GM12891 (cell line): ENCODE data around the gene ALCAM.
"Not testable (repeated sequence)": the region's sequence is repeated elsewhere in the genome, so short reads cannot be mapped to it uniquely, and the experiment has no call there.

Source experiments
- DNase-seq: peaks from one replicate; pipeline ENCODE4 v3.0.0; 2011; ENCODE audit warnings: low spot score; ENCODE audit not compliant: insufficient read length
- FAIRE-seq: peaks from 2 replicates; lab custom pipeline; 2011; peaks lifted over from hg19 to GRCh38; lab: Jason Lieb, UNC
- PAX5 ChIP-seq: IDR thresholded peaks from 2 replicates; pipeline ENCODE4 v1.6.1; 2011; ENCODE audit warnings: low read length, moderate library complexity, mild to moderate bottlenecking; ENCODE audit not compliant: insufficient read depth, severe bottlenecking
- POLR2A ChIP-seq: IDR thresholded peaks from 2 replicates; pipeline ENCODE4 v1.6.1; 2011; ENCODE audit warnings: low read depth, low read length, control low read depth
- POLR2AphosphoS5 ChIP-seq: IDR thresholded peaks from 2 replicates; pipeline ENCODE4 v1.6.1; 2011; ENCODE audit warnings: low read depth, low read length, control low read depth
- POU2F2 ChIP-seq: IDR thresholded peaks from 2 replicates; pipeline ENCODE4 v1.6.1; 2011; ENCODE audit warnings: low read depth, mild to moderate bottlenecking, control low read depth, low read length, moderate library complexity
- SPI1 ChIP-seq: IDR thresholded peaks from 2 replicates; pipeline ENCODE4 v1.6.1; 2011; ENCODE audit warnings: low read depth, low read length, control low read depth
- TAF1 ChIP-seq: IDR thresholded peaks from 2 replicates; pipeline ENCODE4 v1.6.1; 2011; ENCODE audit warnings: low read depth, low read length, control low read depth

ALCAM gene

DNA sequence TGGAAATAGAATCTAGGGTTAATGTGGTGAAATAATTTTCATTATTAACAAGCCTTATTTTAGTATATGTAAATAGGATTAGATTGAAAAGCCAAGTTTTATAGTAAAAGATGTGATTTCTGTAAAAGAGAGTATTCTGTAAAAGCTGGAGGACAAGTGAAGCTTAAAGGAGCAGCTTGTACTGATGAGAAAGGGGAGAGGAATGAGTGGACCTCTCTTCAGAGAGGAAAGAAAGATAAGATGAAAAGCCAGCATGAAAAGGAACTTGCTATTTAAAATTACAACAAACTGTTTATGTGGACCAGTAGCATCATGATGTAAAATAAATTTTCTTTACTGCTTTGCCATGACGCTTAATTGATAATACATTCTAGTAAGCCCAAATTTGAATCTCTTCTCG, 18.5 kb downstream of the ALCAM start:
- no peak for DNase-seq
- TF ChIP-seq TAF1 (no peak), PAX5 (no peak), POU2F2 (no peak), POLR2A (no peak), POLR2AphosphoS5 (no peak), SPI1 (no peak)
- no peak for FAIRE-seq

DNA sequence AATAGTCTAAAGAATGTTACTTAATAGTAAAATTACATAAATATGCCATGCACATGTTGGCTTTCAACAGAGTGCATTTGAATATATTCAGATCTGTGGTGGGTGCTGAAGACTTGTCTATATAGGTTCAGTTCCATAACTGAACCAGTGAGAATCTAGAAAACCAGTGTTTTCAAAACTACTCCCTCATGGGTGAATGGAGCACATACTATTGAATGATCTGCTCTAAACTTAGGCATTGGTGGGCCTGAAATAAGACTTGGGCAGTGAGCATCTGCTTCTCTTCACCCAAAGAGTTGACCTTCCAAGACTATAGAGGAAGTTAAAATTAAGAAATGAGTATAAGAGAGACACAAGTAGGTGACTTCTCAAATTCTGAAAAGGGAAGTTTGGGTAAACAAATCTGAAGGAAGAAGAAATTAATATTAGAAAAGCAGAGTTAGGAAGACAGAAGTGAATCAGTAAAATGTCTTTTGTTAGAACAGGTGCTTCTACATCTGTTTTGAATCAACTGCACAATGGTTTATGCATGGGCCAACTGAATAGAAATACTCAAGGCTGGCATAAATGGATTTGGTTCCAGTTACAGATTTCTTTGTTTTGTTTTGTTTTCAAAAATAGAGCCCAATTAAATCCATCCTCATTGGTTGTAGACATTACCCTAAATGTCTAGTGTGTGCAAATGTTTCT, 19.3 kb downstream of the ALCAM start:
- TF ChIP-seq POLR2AphosphoS5 (no peak), POU2F2 (no peak), POLR2A (no peak), TAF1 (no peak), PAX5 (no peak), SPI1 (no peak)
- DNase-seq (no peak), FAIRE-seq (no peak)

DNA sequence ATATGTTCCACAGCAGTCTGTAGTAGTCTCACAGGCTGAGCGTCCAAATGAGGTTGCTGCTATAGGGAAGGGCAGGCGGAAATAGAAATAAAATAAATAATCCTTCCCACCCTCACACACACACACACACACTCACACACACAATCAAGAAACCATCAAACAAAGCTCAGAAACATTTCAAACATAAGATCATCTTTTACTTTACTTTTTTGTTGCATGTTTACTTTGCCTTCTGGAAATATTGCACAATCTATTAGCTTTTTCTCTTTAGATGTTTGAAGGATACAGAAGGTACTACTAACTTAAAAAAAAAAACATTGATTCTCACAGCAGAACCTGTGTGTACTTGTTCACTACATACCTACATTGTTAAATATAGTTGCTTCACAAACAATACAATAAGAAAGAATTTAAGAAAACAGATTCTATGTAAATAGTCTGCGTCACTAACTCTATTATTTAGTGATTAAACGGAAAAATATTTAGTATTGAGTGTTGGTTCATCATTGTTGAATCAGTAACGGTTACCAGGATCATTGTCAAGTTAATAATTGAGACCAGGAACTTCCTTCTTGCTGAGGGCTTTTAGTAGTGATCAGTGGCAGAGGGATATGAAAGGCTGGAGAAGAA, 20.5 kb downstream of the ALCAM start:
- FAIRE-seq = no peak
- no peak for TF ChIP-seq PAX5
- no peak for TF ChIP-seq SPI1
- no peak for TF ChIP-seq TAF1
- no peak for TF ChIP-seq POU2F2
- no peak for TF ChIP-seq POLR2AphosphoS5
- no peak for TF ChIP-seq POLR2A
- DNase-seq = no peak

DNA sequence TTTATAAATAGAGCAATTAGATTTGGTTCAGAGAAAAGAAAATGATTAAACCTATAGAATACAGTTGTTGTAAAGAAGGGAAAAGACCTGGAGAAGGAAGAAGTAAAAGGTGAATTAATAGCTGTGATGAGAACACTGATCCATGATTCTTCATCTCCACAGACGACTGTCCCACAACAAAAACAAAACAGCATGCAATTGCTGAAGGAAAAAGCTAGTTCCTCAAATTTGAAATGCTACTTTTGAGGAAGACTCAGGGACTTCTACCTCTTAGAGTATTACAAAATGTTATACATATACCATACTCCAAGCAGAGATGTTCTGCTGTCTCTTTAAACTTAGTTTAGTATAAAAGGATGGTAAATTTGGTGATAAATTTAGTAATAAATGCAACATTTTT, 21.5 kb downstream of the ALCAM start:
- TF ChIP-seq POU2F2 = no peak
- no peak for TF ChIP-seq POLR2A
- no peak for TF ChIP-seq PAX5
- no peak for TF ChIP-seq SPI1
- TF ChIP-seq TAF1 = no peak
- no peak for TF ChIP-seq POLR2AphosphoS5
- FAIRE-seq (no peak), DNase-seq (no peak)

DNA sequence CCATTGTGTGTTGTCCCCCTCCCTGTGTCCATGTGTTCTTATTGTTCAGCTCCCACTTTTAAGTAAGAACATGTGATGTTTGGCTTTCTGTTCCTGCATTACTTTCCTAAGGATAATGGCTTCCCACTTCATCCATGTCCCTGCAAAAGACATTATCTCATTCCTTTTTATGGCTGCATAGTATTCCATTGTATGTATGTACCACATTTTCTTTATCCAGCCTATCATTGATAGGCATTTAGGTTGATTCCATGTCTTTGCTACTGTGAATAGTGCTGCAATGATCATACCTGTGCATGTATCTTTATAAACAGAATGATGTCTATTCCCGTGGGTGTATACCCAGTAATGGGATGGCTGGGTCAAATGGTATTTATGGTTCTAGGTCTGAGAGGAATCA, 23.1 kb downstream of the ALCAM start:
- not testable (repeated sequence) for DNase-seq
- peak; percentile 45 for FAIRE-seq

DNA sequence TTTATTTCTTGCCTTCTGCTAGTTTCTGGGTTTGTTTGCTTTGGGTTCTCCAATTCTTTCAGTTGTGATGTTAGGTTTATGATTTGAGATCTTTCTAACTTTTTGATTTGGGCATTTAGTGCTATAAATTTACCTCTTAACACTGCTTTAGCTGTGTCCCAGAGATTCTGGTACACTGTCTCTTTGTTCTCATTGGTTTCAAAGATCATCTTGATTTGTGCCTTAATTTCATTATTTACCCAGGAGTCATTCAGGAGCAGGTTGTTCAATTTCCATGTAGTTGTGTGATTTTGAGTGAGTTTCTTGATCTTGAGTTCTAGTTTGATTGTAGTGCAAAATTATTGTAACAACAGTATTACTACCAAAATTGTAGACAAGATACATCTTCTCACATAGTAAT, 25.9 kb downstream of the ALCAM start:
- not testable (repeated sequence) for FAIRE-seq, DNase-seq

DNA sequence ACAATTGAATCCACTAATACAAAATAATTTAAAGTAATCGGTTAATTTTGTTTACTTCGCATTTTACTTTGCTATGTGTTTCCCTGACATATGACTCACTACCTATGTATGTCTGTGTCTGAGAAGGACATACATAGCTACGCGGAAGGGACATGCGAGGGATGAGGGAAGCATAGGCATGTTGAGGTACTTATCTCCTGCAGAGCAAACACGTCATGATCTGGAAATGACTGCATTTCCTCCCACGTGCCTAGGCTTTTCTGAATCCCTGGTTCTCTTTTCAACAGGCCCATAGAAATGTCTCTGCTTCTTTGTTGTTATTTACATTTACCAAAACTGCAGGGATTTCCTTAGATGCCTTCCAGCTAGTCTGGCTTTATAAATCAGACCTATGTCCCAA, 27.5 kb downstream of the ALCAM start:
- DNase-seq (no peak), FAIRE-seq (peak; percentile 38)
- TF ChIP-seq TAF1 = no peak
- no peak for TF ChIP-seq SPI1
- TF ChIP-seq POU2F2 = no peak
- TF ChIP-seq PAX5 = no peak
- no peak for TF ChIP-seq POLR2A
- no peak for TF ChIP-seq POLR2AphosphoS5

DNA sequence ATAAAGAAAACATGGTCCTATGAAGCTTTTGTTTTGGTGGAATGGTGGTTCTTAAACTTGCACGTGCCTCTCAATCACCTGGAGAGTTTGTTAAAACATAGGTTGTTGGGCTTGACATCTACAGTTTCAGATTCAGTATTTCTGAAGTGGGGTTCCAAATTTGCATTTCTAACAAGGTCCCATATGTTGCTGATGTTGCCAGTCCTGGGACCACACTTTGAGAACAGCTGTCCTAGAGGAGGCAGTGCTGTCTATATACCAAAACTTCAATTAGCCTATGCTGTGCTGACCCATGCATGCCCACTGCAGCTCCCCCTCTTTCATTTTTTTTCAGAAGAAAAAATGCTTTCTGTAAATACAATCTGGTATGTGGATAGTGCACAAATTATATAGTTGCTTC, 31.3 kb downstream of the ALCAM start:
- TF ChIP-seq PAX5 = no peak
- no peak for TF ChIP-seq POLR2AphosphoS5
- TF ChIP-seq TAF1 = no peak
- TF ChIP-seq SPI1 = no peak
- TF ChIP-seq POU2F2 = no peak
- TF ChIP-seq POLR2A = no peak
- FAIRE-seq (no peak), DNase-seq (no peak)

DNA sequence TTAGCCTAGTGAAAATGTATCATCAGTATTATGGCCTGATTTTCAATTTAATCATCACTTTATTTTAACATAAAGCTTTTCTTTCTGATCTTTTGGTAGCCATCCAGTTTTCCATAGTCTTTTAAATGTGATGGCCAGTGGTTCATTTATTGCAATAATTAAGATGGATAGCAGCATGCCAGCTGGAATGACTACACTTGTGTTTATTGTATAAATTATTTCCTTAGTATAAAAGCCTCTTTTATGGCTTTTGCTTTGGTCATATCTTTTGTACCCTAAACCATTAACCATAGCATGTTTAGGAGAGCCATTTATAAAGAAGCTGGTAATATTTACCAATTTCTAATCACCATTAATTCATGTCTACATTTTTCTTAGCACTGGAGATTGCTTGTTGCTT, 31.7 kb downstream of the ALCAM start:
- FAIRE-seq (no peak), DNase-seq (no peak)
- no peak for TF ChIP-seq SPI1
- TF ChIP-seq POLR2AphosphoS5 = no peak
- no peak for TF ChIP-seq POLR2A
- TF ChIP-seq POU2F2 = no peak
- no peak for TF ChIP-seq PAX5
- TF ChIP-seq TAF1 = no peak

DNA sequence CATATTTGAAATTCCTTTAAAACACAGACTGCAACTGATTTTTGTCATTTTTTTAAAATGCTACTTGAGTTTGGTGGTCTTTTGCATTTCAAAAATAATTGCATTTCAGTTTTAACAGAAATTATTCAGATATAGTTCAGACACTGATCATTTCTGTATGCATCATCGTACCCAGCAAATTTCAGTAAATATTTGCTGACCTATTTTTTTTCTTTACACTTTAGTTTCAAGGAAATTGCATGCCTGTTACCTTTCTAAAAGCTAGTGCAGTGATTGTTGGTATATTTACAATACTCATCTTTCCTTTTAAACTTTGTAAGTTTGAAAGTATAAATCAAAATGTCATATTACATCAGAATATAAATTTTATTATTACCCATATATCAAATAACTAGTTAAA, 32.4 kb downstream of the ALCAM start:
- FAIRE-seq (no peak), DNase-seq (no peak)
- TF ChIP-seq POU2F2 = no peak
- TF ChIP-seq SPI1 = no peak
- no peak for TF ChIP-seq PAX5
- TF ChIP-seq POLR2A = no peak
- TF ChIP-seq POLR2AphosphoS5 = no peak
- no peak for TF ChIP-seq TAF1

DNA sequence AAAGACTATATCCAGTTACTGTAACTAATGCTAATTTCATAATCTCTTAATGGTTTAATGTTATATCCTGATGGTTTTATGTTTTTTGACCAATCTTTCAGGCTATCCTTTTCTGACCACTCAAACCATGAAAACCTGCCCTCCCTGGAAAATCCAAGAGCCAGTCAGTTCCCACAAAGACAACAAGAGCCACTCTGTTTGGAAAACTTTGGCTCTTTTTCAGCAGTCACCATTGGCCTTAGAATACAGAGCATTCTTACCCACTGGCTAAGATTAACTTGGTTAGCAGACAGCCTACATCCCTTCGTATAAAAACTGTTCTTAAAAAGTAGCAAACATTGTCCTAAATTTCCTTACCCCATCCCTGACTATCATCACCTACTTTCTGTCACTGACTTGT, 32.9 kb downstream of the ALCAM start:
- TF ChIP-seq TAF1 = no peak
- TF ChIP-seq POLR2A = no peak
- no peak for TF ChIP-seq SPI1
- TF ChIP-seq POU2F2 = no peak
- TF ChIP-seq POLR2AphosphoS5 = no peak
- no peak for TF ChIP-seq PAX5
- FAIRE-seq (no peak), DNase-seq (no peak)
